Measurements from ENCODE around the gene WDFY2. TPM values are rescaled to one million over a fixed set of nuclear protein-coding genes. Genes with fewer than 3 reads are reported as not detected.

WDFY2 gene
- total RNA-seq, 2 donors from 2014 or later: 2.7 to 3.3 TPM

DNA sequence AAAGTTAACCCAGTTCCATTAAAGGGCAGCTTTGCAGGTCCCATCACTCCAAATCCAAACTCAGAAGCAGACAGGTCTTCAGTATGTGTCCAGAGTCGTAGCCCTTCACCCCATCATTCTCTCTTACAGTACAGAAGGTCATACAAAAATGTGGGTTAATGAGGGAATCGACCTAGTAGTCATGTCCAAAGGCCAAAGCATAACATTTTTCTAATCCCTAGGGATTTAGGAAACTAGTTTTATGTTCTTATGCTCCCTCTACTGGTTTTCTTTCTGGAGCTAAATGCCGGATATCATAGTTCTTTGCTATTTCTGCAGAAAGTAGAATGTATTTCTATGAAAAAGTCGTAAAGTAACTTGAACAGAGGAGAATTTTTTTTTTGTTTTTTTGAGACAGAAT is 147.5 kb downstream of the WDFY2 start:
- Histone ChIP-seq H3K27ac (no peak overlapping the region), H3K36me3 (no peaks in the 10 kb centered on the region), H3K9ac (ENCODE audit: low read depth in 2 of 2, low read length in 2 of 2) (no peak overlapping the region), H3K27me3 (no peaks in the 10 kb centered on the region), H3K4me3 (no peak overlapping the region), H3K4me1 (no peaks in the 10 kb centered on the region), H3K9me3 (no peaks in the 10 kb centered on the region)
- DNase-seq: no peak
- intact Hi-C loops (cut with DNase I): no loop called here
- TF ChIP-seq, protein P1, sequence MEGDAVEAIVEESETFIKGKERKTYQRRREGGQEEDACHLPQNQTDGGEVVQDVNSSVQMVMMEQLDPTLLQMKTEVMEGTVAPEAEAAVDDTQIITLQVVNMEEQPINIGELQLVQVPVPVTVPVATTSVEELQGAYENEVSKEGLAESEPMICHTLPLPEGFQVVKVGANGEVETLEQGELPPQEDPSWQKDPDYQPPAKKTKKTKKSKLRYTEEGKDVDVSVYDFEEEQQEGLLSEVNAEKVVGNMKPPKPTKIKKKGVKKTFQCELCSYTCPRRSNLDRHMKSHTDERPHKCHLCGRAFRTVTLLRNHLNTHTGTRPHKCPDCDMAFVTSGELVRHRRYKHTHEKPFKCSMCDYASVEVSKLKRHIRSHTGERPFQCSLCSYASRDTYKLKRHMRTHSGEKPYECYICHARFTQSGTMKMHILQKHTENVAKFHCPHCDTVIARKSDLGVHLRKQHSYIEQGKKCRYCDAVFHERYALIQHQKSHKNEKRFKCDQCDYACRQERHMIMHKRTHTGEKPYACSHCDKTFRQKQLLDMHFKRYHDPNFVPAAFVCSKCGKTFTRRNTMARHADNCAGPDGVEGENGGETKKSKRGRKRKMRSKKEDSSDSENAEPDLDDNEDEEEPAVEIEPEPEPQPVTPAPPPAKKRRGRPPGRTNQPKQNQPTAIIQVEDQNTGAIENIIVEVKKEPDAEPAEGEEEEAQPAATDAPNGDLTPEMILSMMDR (IDR thresholded peaks at IDR 0.05): no peak

DNA sequence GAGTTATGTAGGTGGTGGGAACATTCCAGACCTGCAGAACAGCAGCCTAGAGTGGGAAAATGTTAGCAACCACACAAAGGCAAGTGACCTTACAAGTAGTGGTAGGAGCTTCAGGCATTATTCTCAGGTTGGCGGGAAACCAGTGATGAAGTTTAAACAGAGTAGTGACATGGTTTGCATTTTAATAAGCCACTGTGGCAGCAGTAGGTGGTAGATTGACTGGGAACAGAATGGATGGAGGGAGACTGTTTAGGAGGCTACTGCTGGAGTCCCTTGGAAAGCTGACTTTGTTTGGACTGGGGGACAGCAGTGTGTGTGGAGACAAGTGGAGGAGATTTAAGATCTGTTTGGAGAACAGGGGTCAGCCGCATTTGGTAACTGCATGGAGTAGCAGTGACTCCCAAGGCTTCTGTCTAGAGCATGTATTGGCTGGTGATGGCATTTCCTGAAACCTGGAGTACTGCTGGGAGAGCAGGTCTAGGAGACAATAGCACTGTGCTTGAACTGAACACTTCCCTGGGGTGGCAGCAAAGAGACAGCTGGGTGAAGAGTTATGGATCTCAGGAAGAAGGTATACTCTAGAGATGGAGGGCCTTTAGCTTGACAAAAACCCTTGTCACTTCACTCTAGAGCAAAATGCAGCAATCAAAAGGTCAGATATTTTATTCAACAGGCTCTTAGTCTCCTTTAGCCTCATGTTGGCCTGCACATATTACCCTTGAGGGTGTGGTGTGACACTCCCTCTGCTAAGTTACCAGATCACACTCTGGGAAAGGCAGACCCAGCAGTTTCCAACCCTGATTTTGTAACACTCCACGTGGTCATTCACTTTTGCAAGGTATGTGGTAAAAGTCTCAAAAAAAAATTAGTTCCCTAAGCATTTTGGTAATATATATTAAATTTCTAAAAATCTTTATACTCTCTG is 149.4 kb downstream of the WDFY2 start:
- TF ChIP-seq, protein P1 (IDR thresholded peaks at IDR 0.05): no peak
- intact Hi-C loops (cut with DNase I): no loop called here
- Histone ChIP-seq H3K4me3 (no peak overlapping the region), H3K9me3 (no peaks in the 10 kb centered on the region), H3K27me3 (no peaks in the 10 kb centered on the region), H3K4me1 (no peaks in the 10 kb centered on the region), H3K27ac (no peak overlapping the region), H3K9ac (ENCODE audit: low read depth in 2 of 2, low read length in 2 of 2) (no peak overlapping the region), H3K36me3 (no peaks in the 10 kb centered on the region)
- DNase-seq: no peak

DNA sequence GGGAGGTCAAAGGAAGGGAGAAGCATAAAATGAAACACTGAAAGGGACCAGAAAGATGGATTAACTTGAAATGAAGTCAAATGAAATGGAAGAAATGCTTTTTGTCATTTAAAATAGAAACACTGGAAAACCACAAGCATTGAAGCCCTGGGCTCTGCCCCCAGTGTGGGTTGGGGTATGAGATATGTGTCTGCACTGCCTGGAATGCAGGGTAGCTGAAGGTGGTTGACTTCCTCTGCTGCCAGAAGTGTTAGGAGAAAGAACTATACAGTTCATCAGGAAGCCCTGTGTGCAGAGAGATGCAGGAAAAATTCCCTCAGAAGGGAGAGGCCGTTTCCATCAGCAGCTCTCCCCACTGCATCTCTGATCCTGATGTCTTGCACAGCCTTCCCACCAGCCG is 150.5 kb downstream of the WDFY2 start:
- Histone ChIP-seq H3K27ac (no peak overlapping the region), H3K27me3 (no peaks in the 10 kb centered on the region), H3K9me3 (no peaks in the 10 kb centered on the region), H3K36me3 (no peaks in the 10 kb centered on the region), H3K4me3 (no peak overlapping the region), H3K4me1 (no peaks in the 10 kb centered on the region), H3K9ac (ENCODE audit: low read depth in 2 of 2, low read length in 2 of 2) (no peak overlapping the region)
- no peak for DNase-seq
- intact Hi-C loops (cut with DNase I): no loop called here
- TF ChIP-seq, protein P1 (IDR thresholded peaks at IDR 0.05): no peak

DNA sequence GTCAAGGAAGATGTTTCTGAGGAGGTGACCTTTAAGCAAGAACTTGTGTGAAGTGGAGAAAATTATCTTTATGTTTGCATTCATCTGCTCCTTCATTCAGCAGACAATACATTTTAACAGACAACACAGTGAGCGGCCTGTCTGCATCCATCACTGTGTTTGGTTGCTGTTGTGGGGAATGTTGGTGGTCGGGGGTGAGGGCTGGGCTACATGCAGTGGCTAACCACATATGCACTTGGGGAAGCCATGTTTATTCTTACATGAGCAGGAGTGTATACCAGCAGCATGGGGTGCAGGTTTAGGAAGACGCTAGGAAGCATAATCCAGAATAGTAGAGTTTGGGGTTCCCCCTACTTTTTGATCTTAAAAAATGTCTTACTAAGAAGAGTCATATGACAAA is 153.3 kb downstream of the WDFY2 start:
- no peak overlapping the region for H3K4me3 ChIP-seq
- H3K27ac ChIP-seq: no peak overlapping the region
- H3K9ac ChIP-seq (ENCODE audit: low read depth in 2 of 2, low read length in 2 of 2): no peak overlapping the region
- no peak for DNase-seq
- no peaks in the 10 kb centered on the region for H3K9me3 ChIP-seq
- H3K27me3 ChIP-seq: no peaks in the 10 kb centered on the region
- H3K36me3 ChIP-seq: no peaks in the 10 kb centered on the region
- H3K4me1 ChIP-seq: no peaks in the 10 kb centered on the region
- intact Hi-C loops (cut with DNase I): no loop called here
- TF ChIP-seq, protein P1 (IDR thresholded peaks at IDR 0.05): no peak

DNA sequence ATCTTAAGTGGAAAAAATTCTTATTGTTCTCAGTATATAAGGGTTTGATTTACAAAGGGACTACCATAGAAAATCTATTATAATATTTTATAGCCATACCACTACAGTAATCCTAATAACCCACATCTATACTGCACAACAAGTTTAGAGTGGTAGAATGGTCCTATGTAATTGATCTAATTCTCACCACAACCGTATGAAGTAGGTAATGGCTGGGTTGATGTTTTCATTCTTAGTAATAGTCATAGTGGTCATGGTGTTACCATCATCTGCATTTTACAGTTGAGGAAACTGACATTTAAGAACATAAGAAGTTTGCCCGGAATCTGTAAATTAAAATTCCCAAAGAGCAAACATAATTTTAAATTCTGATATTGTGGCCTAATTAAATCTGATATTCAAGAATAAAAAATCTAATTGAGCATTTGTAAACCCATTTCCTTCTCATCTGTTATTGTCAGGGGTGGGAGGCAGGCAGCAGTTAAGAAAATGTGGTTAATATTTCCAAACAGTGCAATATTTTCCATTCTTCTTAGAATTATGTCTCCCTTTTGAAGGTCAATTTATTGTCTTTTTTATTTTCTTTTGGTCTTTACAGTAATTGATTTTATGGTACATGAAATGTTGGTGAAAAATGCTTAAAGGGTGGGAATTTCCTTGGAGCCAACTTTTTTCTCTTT is 154.1 kb downstream of the WDFY2 start:
- H3K4me1 ChIP-seq: no peaks in the 10 kb centered on the region
- H3K27ac ChIP-seq: no peak overlapping the region
- H3K27me3 ChIP-seq: no peaks in the 10 kb centered on the region
- H3K9me3 ChIP-seq: no peaks in the 10 kb centered on the region
- intact Hi-C loops (cut with DNase I): no loop called here
- TF ChIP-seq, protein P1 (IDR thresholded peaks at IDR 0.05): no peak
- H3K4me3 ChIP-seq: no peak overlapping the region
- no peak overlapping the region for H3K9ac ChIP-seq (ENCODE audit: low read depth in 2 of 2, low read length in 2 of 2)
- H3K36me3 ChIP-seq: no peaks in the 10 kb centered on the region
- DNase-seq: no peak
